OCI-LY7 (cell line): ENCODE data around the gene LHPP.

Source experiments
- CTCF ChIP-seq: fragments of 200-600 bp; sonication (generic); conservative IDR thresholded peaks from 2 replicates; pipeline ENCODE4 v1.5.1; 2014; ENCODE audit warnings: mild to moderate bottlenecking, antibody characterized with exemption, low read length, moderate library complexity, mixed read lengths
- EZH2phosphoT487 ChIP-seq: fragments of 200-600 bp; sonication (generic); IDR thresholded peaks from 2 replicates; pipeline ENCODE4 v1.6.1; 2018; ENCODE audit warnings: low read depth, borderline replicate concordance, mild to moderate bottlenecking, mixed run types, antibody characterized with exemption, low read length, moderate library complexity, mixed read lengths

- TF ChIP-seq CTCF (no peak; the same call in 1 of the 2 replicates), EZH2phosphoT487 (no peak)
Measured at GRCh38 chr10:124535731-124536495, 74.3 kb downstream of the LHPP start.
